ENCODE measurements around the gene CXCR3. TPM values are rescaled to one million over a fixed set of nuclear protein-coding genes. Genes with fewer than 3 reads are reported as not detected.

CXCR3 gene
- total and polyA plus RNA-seq, 10 of the 15 experiments (the other 5 are each of a cell fraction or from before 2014, with no cell fraction given): 1.4 to 48.2 (median 15.7) TPM

GRCh38 chrX:71618303-71618721 is at the start of gene CXCR3 (continued):
- TF ChIP-seq, protein P1, sequence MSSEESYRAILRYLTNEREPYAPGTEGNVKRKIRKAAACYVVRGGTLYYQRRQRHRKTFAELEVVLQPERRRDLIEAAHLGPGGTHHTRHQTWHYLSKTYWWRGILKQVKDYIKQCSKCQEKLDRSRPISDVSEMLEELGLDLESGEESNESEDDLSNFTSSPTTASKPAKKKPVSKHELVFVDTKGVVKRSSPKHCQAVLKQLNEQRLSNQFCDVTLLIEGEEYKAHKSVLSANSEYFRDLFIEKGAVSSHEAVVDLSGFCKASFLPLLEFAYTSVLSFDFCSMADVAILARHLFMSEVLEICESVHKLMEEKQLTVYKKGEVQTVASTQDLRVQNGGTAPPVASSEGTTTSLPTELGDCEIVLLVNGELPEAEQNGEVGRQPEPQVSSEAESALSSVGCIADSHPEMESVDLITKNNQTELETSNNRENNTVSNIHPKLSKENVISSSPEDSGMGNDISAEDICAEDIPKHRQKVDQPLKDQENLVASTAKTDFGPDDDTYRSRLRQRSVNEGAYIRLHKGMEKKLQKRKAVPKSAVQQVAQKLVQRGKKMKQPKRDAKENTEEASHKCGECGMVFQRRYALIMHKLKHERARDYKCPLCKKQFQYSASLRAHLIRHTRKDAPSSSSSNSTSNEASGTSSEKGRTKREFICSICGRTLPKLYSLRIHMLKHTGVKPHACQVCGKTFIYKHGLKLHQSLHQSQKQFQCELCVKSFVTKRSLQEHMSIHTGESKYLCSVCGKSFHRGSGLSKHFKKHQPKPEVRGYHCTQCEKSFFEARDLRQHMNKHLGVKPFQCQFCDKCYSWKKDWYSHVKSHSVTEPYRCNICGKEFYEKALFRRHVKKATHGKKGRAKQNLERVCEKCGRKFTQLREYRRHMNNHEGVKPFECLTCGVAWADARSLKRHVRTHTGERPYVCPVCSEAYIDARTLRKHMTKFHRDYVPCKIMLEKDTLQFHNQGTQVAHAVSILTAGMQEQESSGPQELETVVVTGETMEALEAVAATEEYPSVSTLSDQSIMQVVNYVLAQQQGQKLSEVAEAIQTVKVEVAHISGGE (CRISPR knock-in tag; IDR thresholded peaks at IDR 0.05): no peak
- TF ChIP-seq MEF2B (IDR thresholded peaks at IDR 0.05; ENCODE audit: partially characterized antibody, poor library complexity, severe bottlenecking) (peak; percentile 55), EGR1 (IDR thresholded peaks at IDR 0.05; ENCODE audit: borderline replicate concordance in 1 of 2, low read depth in 2 of 2, low read length in 2 of 2) (0 out of 3 replicates have a peak, but pooled peaks of 1 of the 2 experiments have one; percentile 39), POLR2A (IDR thresholded peaks at IDR 0.05; ENCODE audit: low read depth, low read length) (peak; percentile 77), NFXL1 (IDR thresholded peaks at IDR 0.05; ENCODE audit: borderline replicate concordance) (no peak), IRF4 (IDR thresholded peaks at IDR 0.05; ENCODE audit: low read depth, low read length) (peak; percentile 91)
- TF ChIP-seq, protein P2, sequence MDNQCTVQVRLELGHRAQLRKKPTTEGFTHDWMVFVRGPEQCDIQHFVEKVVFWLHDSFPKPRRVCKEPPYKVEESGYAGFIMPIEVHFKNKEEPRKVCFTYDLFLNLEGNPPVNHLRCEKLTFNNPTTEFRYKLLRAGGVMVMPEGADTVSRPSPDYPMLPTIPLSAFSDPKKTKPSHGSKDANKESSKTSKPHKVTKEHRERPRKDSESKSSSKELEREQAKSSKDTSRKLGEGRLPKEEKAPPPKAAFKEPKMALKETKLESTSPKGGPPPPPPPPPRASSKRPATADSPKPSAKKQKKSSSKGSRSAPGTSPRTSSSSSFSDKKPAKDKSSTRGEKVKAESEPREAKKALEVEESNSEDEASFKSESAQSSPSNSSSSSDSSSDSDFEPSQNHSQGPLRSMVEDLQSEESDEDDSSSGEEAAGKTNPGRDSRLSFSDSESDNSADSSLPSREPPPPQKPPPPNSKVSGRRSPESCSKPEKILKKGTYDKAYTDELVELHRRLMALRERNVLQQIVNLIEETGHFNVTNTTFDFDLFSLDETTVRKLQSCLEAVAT (IDR thresholded peaks at IDR 0.05): peak; percentile 90
- TF ChIP-seq, protein P3, sequence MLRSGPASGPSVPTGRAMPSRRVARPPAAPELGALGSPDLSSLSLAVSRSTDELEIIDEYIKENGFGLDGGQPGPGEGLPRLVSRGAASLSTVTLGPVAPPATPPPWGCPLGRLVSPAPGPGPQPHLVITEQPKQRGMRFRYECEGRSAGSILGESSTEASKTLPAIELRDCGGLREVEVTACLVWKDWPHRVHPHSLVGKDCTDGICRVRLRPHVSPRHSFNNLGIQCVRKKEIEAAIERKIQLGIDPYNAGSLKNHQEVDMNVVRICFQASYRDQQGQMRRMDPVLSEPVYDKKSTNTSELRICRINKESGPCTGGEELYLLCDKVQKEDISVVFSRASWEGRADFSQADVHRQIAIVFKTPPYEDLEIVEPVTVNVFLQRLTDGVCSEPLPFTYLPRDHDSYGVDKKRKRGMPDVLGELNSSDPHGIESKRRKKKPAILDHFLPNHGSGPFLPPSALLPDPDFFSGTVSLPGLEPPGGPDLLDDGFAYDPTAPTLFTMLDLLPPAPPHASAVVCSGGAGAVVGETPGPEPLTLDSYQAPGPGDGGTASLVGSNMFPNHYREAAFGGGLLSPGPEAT (IDR thresholded peaks at IDR 0.05; ENCODE audit: low read depth): peak; percentile 92
- TF ChIP-seq, protein P4, sequence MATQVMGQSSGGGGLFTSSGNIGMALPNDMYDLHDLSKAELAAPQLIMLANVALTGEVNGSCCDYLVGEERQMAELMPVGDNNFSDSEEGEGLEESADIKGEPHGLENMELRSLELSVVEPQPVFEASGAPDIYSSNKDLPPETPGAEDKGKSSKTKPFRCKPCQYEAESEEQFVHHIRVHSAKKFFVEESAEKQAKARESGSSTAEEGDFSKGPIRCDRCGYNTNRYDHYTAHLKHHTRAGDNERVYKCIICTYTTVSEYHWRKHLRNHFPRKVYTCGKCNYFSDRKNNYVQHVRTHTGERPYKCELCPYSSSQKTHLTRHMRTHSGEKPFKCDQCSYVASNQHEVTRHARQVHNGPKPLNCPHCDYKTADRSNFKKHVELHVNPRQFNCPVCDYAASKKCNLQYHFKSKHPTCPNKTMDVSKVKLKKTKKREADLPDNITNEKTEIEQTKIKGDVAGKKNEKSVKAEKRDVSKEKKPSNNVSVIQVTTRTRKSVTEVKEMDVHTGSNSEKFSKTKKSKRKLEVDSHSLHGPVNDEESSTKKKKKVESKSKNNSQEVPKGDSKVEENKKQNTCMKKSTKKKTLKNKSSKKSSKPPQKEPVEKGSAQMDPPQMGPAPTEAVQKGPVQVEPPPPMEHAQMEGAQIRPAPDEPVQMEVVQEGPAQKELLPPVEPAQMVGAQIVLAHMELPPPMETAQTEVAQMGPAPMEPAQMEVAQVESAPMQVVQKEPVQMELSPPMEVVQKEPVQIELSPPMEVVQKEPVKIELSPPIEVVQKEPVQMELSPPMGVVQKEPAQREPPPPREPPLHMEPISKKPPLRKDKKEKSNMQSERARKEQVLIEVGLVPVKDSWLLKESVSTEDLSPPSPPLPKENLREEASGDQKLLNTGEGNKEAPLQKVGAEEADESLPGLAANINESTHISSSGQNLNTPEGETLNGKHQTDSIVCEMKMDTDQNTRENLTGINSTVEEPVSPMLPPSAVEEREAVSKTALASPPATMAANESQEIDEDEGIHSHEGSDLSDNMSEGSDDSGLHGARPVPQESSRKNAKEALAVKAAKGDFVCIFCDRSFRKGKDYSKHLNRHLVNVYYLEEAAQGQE (IDR thresholded peaks at IDR 0.05; ENCODE audit: low read depth, low read length): no peak
